GM18507 (cell line): ENCODE results near the gene PRDM10.
"Not testable (repeated sequence)": the region's sequence is repeated elsewhere in the genome, so short reads cannot be mapped to it uniquely, and the experiment has no call there.

Source experiments
- DNase-seq: peaks from one replicate; pipeline ENCODE4 v3.0.0; 2011; ENCODE audit warnings: low read depth; ENCODE audit not compliant: insufficient read length; ENCODE audit errors: extremely low spot score
- FAIRE-seq: peaks from 2 replicates; lab custom pipeline; 2011; peaks lifted over from hg19 to GRCh38; lab: Jason Lieb, UNC

PRDM10 gene

GRCh38 chr11:129928923-129929692 is 73.5 kb downstream of the PRDM10 start:
- DNase-seq: no peak
- no peak for FAIRE-seq

- no peak for FAIRE-seq
- no peak for DNase-seq
Observed at GRCh38 chr11:129922674-129923073, 80.0 kb downstream of the PRDM10 start.

- FAIRE-seq (no peak), DNase-seq (no peak)
Observed at GRCh38 chr11:129918361-129918760, 84.3 kb downstream of the PRDM10 start.

- DNase-seq: no peak
- no peak for FAIRE-seq
Observed at GRCh38 chr11:129917231-129917630, 85.4 kb downstream of the PRDM10 start.

- DNase-seq (no peak), FAIRE-seq (no peak)
Observed at GRCh38 chr11:129911298-129911697, 91.3 kb downstream of the PRDM10 start.

- no peak for FAIRE-seq
- no peak for DNase-seq
Observed at GRCh38 chr11:129910360-129910759, 92.3 kb downstream of the PRDM10 start.

- DNase-seq (no peak), FAIRE-seq (no peak)
Observed at GRCh38 chr11:129905402-129905801, 97.2 kb downstream of the PRDM10 start.

- DNase-seq (no peak), FAIRE-seq (no peak)
Observed at GRCh38 chr11:129896062-129896461, 106.6 kb downstream of the PRDM10 start.

GRCh38 chr11:129895126-129896041 is 107.3 kb downstream of the PRDM10 start, which contains the start of gene NFRKB:
TSS of gene NFRKB (minus strand) at chr11:129895578. CDS start at chr11:129892849, 2,729 bp downstream.
- FAIRE-seq (peak; percentile 50), DNase-seq (peak; percentile 96)

GRCh38 chr11:129894278-129895125 is 108.1 kb downstream of the PRDM10 start:
- FAIRE-seq: peak; percentile 29
- DNase-seq: no peak

GRCh38 chr11:129888451-129888850 is 114.2 kb downstream of the PRDM10 start:
- FAIRE-seq (no peak), DNase-seq (no peak)

GRCh38 chr11:129885381-129885780 is 117.3 kb downstream of the PRDM10 start:
- no peak for DNase-seq
- FAIRE-seq: no peak

GRCh38 chr11:129884581-129884980 is 118.1 kb downstream of the PRDM10 start:
- DNase-seq: no peak
- FAIRE-seq: no peak

GRCh38 chr11:129881570-129882170 is 121.0 kb downstream of the PRDM10 start:
- DNase-seq: peak; percentile 14
- FAIRE-seq: no peak

- DNase-seq (no peak), FAIRE-seq (no peak)
Observed at GRCh38 chr11:129880311-129880710, 122.3 kb downstream of the PRDM10 start.

GRCh38 chr11:129871914-129872313 is 130.7 kb downstream of the PRDM10 start:
- FAIRE-seq: no peak

GRCh38 chr11:129868626-129869025 is 134.0 kb downstream of the PRDM10 start:
- not testable (repeated sequence) for FAIRE-seq, DNase-seq

More at GRCh38 chr11:129871914-129872313, 130.7 kb downstream of the PRDM10 start:
- no peak for DNase-seq

GRCh38 chr11:129866311-129866710 is 136.3 kb downstream of the PRDM10 start:
- FAIRE-seq (no peak), DNase-seq (no peak)

- DNase-seq (no peak), FAIRE-seq (no peak)
Observed at GRCh38 chr11:129865701-129866100, 136.9 kb downstream of the PRDM10 start.
